Ascending aorta (tissue), 2 donors: ENCODE results near the gene RASGRP2. TPM values are rescaled to one million over a fixed set of nuclear protein-coding genes. Genes with fewer than 3 reads are reported as not detected.

Source experiments
- DNase-seq, 2 donors: peaks; one replicate each; pipeline ENCODE4 v3.0.0-alpha.2; 2019; ENCODE audit warnings: low spot score in 2 of 2
- H3K27ac ChIP-seq, 2 donors: fragments of 200-600 bp; sonication (generic); one replicate each; pipeline ENCODE4 v1.5.1; 2016 to 2017; ENCODE audit warnings: mild to moderate bottlenecking in 1 of 2
- H3K27me3 ChIP-seq: fragments of 200-600 bp; sonication (generic); one replicate; pipeline ENCODE4 v1.5.1; 2017
- H3K36me3 ChIP-seq, 2 donors: fragments of 200-600 bp; sonication (generic); one replicate each; pipeline ENCODE4 v1.5.1; 2016
- H3K4me1 ChIP-seq, 2 donors: fragments of 200-600 bp; sonication (generic); one replicate each; pipeline ENCODE4 v1.5.1; 2016 to 2017; ENCODE audit warnings: mild to moderate bottlenecking in 1 of 2
- H3K4me3 ChIP-seq, 2 donors: fragments of 200-600 bp; sonication (generic); one replicate each; pipeline ENCODE4 v1.5.1; 2016 to 2017; ENCODE audit warnings: mild to moderate bottlenecking in 1 of 2
- H3K9me3 ChIP-seq, 2 donors: fragments of 200-600 bp; sonication (generic); one replicate each; pipeline ENCODE4 v1.5.1; 2016
- intact Hi-C: fragments of 100-400 bp; cut with DNase I; formaldehyde crosslinking; loops from one replicate; pipeline ENCODE4 v1.15.1; 2023
- total RNA-seq: library from RNA; depleted of rRNA; stranded (reverse); fragments of >200 nt; gene quantifications from one replicate; pipeline ENCODE4 v1.1.0, GENCODE V29; 2016
- TF ChIP-seq, protein P1 (sequence below), 3 experiments: fragments of 200-600 bp in 2 of 3; fragments of 450-650 bp in 1 of 3; sonication (generic) in 2 of 3; IDR thresholded peaks; one replicate each; pipeline ENCODE4 v1.5.1; 2016 to 2019; ENCODE audit warnings: antibody characterized with exemption in 3 of 3, mild to moderate bottlenecking in 1 of 3, moderate library complexity in 1 of 3

The RASGRP2 gene
- total RNA-seq, 1 donor from 2014 or later: 44.2 TPM

DNA sequence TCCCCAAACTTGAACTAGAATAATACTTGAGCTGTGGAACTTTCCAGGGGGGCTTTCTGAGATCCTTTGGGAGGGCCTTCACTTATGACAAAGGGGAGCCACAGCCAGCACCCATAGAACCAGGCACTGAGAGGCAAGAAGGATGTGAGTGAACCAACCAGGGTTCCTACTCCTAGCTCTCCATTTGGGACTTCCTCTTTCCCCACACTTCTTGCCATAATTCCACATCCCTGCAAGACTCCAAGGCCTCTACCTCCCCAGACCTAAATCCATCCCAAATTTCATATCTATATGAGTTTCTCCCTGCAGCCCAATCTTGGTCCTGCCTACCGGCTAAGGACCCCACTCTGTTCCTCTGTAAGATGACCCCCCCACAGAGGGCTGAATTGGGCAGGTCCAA is 52.4 kb downstream of the RASGRP2 start:
- no peak for DNase-seq
- Histone ChIP-seq H3K4me1 (peaks cover 18 to 22% of the 10 kb centered on the region in 2 donors), H3K27ac (no peak overlapping the region), H3K27me3 (no peaks in the 10 kb centered on the region), H3K9me3 (no peaks in the 10 kb centered on the region), H3K36me3 (no peaks in the 10 kb centered on the region), H3K4me3 (no peak overlapping the region)
- TF ChIP-seq, protein P1, sequence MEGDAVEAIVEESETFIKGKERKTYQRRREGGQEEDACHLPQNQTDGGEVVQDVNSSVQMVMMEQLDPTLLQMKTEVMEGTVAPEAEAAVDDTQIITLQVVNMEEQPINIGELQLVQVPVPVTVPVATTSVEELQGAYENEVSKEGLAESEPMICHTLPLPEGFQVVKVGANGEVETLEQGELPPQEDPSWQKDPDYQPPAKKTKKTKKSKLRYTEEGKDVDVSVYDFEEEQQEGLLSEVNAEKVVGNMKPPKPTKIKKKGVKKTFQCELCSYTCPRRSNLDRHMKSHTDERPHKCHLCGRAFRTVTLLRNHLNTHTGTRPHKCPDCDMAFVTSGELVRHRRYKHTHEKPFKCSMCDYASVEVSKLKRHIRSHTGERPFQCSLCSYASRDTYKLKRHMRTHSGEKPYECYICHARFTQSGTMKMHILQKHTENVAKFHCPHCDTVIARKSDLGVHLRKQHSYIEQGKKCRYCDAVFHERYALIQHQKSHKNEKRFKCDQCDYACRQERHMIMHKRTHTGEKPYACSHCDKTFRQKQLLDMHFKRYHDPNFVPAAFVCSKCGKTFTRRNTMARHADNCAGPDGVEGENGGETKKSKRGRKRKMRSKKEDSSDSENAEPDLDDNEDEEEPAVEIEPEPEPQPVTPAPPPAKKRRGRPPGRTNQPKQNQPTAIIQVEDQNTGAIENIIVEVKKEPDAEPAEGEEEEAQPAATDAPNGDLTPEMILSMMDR (IDR thresholded peaks at IDR 0.05): no peak
- intact Hi-C loops: no loop called here

DNA sequence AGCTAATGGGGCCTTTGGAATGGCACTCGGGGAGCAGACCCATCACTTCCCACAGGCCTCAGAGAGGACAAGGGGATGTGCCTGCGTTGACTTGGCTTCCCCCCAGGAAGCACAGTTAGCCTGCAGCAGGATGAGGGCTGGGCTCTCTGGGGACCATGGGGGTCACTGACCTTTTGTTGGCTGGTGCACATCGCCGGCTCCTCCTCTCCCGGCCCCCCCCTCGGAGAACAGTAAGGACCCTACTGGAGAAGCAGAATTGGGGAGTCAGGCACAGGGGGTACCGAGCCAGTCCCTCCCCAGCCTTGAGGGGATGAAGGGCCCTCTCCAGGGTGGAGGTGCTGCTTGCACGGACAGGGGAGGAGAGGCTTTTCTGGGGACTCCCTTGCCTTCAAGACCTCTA is 53.7 kb downstream of the RASGRP2 start:
- H3K9me3 ChIP-seq: no peaks in the 10 kb centered on the region
- H3K4me1 ChIP-seq: peaks cover 20 to 24% of the 10 kb centered on the region in 2 donors
- no peak overlapping the region for H3K4me3 ChIP-seq
- H3K27me3 ChIP-seq: no peaks in the 10 kb centered on the region
- no peak for DNase-seq
- intact Hi-C loops: no loop called here
- TF ChIP-seq, protein P1 (IDR thresholded peaks at IDR 0.05): no peak
- H3K36me3 ChIP-seq: no peaks in the 10 kb centered on the region
- H3K27ac ChIP-seq: no peak overlapping the region

DNA sequence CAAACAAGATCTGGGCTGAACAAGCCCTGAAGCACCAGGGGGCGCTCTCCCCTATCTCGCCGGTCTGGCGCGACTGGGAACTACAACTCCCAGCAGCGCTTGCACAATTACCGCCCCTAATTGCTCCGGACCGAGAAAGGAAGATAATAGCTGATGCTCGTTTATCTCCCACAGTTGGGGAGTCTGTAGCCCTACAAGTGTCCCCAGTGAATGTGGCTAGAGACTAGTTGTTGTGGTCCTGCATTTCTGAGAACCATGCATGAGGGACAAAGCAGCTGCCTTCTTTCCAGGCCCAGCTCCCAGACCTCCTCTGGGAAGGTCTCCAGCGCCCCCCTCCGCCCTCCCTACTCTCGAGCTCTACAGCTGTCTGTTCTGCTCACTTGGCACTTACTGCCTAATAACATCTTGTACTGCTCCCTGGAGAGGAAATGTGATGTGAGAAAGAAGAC is 55.4 kb downstream of the RASGRP2 start:
- intact Hi-C loops: loop anchor here (1.0 to 5.0 kb wide), 3 partner anchors 27 to 36 kb away; partner anchors contain the start of gene NRXN2
- TF ChIP-seq, protein P1 (IDR thresholded peaks at IDR 0.05): peak; percentile 88 to 92 (median 91)
- DNase-seq: peak; percentile 39 to 93
- Histone ChIP-seq H3K9me3 (no peaks in the 10 kb centered on the region), H3K4me3 (peak overlapping the region; percentile 28 to 62), H3K27me3 (no peaks in the 10 kb centered on the region), H3K27ac (peak overlapping the region; percentile 78 to 89), H3K4me1 (peaks cover 20 to 24% of the 10 kb centered on the region in 2 donors), H3K36me3 (no peaks in the 10 kb centered on the region)

DNA sequence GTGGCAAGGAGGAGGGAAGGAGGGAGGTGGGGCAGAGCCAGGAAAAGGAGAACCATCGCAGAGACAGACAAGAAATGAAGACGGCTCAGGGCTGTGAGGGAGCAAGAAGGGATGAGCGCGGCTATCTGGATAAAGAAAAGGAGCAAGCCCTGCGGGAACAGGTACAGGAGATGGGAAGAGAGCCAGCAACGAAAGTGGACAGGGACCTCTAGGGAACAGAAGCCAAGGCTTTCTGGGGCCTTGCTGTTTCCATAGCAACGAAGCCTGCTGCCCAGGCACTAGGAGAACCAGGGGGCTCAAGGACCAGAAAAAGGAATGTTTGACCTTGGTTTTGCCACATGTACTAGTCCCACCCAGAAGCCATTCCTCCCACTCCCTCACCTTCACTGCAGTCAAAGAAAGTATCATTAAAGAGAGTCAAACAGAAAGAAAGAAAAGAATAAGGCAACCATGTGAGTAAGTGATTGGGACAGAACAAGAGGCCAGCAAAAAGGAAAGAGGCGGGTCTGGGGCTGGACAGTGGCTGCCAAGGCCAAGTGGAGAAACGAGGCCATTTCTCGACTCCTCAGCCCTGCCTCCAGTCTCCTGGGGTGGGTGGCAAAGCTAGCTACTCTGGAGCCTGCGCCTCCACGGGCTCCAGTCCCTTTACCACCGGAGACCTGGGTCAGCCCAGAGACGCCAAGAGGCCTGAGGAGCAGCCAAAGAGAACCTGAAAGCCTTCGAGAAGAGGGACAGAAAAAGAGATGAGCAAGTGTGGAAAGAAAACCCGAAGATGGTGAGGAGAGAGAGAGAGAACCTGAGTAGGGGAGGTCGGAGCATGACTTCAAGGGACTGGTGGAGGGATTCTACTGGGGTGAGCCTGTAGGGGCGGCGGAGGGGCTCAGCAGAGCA is 56.1 kb downstream of the RASGRP2 start:
- H3K36me3 ChIP-seq: no peaks in the 10 kb centered on the region
- no peak for DNase-seq
- H3K9me3 ChIP-seq: no peaks in the 10 kb centered on the region
- peak overlapping the region in 1 of 2 donors; percentile 62 for H3K4me3 ChIP-seq
- TF ChIP-seq, protein P1 (IDR thresholded peaks at IDR 0.05): no peak
- peak overlapping the region; percentile 78 to 89 for H3K27ac ChIP-seq
- H3K27me3 ChIP-seq: no peaks in the 10 kb centered on the region
- H3K4me1 ChIP-seq: peaks cover 20 to 24% of the 10 kb centered on the region in 2 donors
- intact Hi-C loops: loop anchor here (1.0 to 5.0 kb wide), 4 partner anchors 13 to 36 kb away; partner anchors contain the start of gene NRXN2

DNA sequence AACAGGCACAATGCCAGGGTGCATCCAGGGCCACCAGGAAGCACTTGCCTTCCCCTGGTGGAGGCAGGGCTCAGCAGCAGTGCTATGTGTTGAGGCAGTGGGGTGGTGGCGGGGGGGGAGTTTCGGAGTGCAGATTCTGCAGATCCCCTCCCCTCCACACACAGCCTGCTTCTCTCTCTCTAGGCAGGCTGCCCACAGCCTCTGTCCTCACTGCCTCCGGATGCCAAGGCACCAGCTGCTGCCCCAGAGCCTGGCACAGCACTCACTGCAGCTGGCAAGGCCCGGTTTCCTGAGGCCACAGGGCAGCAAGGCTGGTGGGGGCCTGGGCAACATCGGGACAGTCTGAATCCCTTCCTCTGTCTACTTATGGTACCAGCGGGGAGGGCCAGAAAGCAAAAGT is 56.7 kb downstream of the RASGRP2 start:
- H3K36me3 ChIP-seq: no peaks in the 10 kb centered on the region
- no peaks in the 10 kb centered on the region for H3K9me3 ChIP-seq
- TF ChIP-seq, protein P1 (IDR thresholded peaks at IDR 0.05): peak; percentile 8 to 23 (median 14)
- H3K27ac ChIP-seq: peak overlapping the region; percentile 78 to 89
- no peak overlapping the region for H3K4me3 ChIP-seq
- peak; percentile 42 to 84 for DNase-seq
- no peaks in the 10 kb centered on the region for H3K27me3 ChIP-seq
- peaks cover 20 to 24% of the 10 kb centered on the region in 2 donors for H3K4me1 ChIP-seq
- intact Hi-C loops: loop anchor here (1.0 to 5.0 kb wide), 2 partner anchors 12 to 35 kb away; no protein-coding TSS in a partner anchor
